Head of caudate nucleus (tissue), 42 donors: ENCODE data around the gene DOK3.
"Not testable (repeated sequence)": the region's sequence is repeated elsewhere in the genome, so short reads cannot be mapped to it uniquely, and the experiment has no call there.

Source experiments
- DNase-seq, 42 donors: peaks; one replicate each; pipeline versions ENCODE4 v3.0.0 to v3.0.0-alpha.2; 2020 to 2021; ENCODE audit warnings: mixed read lengths in 7 of 42
- intact Hi-C: fragments of 100-400 bp; cut with DNase I; formaldehyde crosslinking; loops from one replicate; pipeline ENCODE4 v1.15.0; 2022

DOK3 gene

GRCh38 chr5:177537389-177538361, 28.0 kb upstream of the DOK3 start:
- DNase-seq, result no peak
- intact Hi-C loops, result no loop called here

DNA sequence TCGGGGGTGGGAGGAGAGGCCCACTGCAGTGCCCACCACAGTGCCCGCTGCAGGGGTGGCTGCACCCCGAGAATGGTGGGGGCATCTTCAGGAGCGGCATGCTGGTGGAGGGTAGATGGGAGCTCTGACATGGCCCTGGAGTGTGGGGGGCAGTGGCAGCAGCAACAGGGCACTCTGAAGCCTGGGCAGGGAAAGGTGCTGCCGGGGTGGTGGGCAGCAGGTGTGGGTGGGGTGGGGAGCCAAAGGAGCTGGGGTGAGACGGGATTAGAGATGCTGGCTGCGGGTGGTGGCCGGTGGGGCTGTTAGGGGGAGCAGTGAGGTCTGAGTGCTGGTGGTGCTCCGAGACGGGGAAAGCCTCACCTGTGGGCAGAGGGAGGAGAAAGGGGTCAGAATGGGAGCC, 26.8 kb upstream of the DOK3 start:
- no peak for DNase-seq
- intact Hi-C loops, result no loop called here

DNA sequence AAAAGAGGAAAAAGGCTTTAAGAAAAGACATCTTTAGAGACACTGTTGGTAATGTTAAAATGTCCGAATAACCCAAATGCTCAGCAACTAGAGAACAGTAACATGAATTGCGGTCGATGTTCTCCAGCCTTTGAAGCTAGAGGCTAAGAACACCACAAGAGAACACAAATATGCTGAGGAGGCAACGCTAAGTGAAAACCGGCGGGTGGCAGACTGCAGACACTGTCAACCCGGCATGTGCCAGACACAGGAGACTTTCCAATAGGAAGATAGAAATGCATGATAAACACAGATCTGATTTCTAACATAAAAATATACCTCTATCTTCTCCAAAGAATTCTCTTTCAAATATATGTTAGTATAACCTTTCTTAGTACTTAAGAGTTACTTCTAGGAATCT, 25.5 kb upstream of the DOK3 start:
- no peak for DNase-seq

GRCh38 chr5:177534433-177534832, 24.8 kb upstream of the DOK3 start:
- DNase-seq, intact Hi-C loops: not testable (repeated sequence)

More for the DNA sequence above, 25.5 kb upstream of the DOK3 start:
- intact Hi-C loops, result no loop called here

- intact Hi-C loops, result no loop called here
- DNase-seq, result no peak
Measured at GRCh38 chr5:177531209-177531940, 21.7 kb upstream of the DOK3 start.

DNA sequence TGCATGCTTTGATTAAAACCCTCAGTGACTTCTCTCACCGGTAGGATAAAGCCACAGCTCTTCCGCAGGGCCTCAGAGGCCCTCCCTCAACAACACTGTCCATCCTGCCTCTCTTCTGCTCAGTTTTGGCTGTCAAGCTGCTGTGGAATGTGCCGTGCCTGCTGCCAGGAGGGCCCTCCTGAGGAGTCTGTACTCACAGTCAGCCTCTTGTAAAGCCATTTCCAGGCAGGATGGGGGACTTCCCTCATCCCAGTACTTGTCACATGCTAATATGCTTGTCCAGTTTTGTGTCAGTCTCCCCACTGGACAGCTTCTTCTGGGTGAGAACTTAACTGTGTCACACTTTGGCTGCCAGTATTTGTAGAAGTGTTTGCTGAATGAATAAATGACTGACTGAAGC, 21.0 kb upstream of the DOK3 start:
- DNase-seq, result no peak
- intact Hi-C loops, result no loop called here

- no peak for DNase-seq
- intact Hi-C loops, result no loop called here
Measured at GRCh38 chr5:177529247-177530203, 19.9 kb upstream of the DOK3 start.

- DNase-seq, result no peak
- intact Hi-C loops, result no loop called here
Measured at GRCh38 chr5:177528631-177529030, 19.0 kb upstream of the DOK3 start.

- intact Hi-C loops, result no loop called here
- DNase-seq, result no peak
Measured at GRCh38 chr5:177527595-177527994, 18.0 kb upstream of the DOK3 start.

- DNase-seq, result peak in 28 of 42 donors; percentile 25 to 83 (median 47)
- intact Hi-C loops, result no loop called here
Measured at GRCh38 chr5:177526791-177527190, 17.2 kb upstream of the DOK3 start.

DNA sequence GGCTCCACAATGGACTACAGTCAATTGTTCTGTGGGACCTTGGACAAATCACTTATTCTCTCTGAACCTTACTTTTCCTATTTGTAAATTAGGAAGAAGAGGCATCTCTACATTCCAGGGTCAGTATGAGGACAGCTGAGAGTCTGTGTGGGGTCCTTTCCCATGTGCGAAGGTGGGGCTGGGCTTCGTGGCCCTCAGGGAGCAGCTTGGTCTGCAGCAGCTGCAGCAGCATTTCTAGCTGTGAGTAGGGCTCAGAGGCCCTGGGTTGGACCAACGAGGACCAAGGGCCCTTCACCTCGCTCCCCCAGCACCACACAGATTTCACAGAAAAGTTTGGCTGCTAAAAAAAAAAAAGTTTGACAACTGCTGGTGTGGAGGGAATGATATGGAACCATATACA, 16.6 kb upstream of the DOK3 start:
- DNase-seq, result no peak
- intact Hi-C loops, result no loop called here

- intact Hi-C loops, result no loop called here
- peak in 5 of 42 donors; percentile 25 to 44 (median 33) for DNase-seq
Measured at GRCh38 chr5:177524941-177525655, 15.5 kb upstream of the DOK3 start.

DNA sequence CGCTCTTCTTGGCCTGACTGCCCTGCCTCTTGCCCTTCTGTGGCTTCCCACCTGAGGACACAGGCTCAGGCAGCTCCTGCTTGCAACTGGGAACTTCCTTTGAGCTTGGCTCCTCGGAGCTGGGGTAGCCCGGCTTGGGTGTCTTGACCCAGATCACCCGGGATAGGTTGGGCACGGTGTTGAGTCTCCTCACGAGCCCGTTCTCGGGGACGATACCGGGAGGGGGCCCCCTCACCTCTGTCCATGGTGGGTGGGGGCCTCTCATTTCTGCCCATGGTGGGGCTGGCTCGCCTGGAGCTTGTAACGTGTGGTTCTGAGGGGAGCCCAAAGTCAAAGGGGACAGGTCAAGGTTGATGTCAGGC, 14.9 kb upstream of the DOK3 start:
- intact Hi-C loops, result no loop called here
- DNase-seq, result no peak

DNA sequence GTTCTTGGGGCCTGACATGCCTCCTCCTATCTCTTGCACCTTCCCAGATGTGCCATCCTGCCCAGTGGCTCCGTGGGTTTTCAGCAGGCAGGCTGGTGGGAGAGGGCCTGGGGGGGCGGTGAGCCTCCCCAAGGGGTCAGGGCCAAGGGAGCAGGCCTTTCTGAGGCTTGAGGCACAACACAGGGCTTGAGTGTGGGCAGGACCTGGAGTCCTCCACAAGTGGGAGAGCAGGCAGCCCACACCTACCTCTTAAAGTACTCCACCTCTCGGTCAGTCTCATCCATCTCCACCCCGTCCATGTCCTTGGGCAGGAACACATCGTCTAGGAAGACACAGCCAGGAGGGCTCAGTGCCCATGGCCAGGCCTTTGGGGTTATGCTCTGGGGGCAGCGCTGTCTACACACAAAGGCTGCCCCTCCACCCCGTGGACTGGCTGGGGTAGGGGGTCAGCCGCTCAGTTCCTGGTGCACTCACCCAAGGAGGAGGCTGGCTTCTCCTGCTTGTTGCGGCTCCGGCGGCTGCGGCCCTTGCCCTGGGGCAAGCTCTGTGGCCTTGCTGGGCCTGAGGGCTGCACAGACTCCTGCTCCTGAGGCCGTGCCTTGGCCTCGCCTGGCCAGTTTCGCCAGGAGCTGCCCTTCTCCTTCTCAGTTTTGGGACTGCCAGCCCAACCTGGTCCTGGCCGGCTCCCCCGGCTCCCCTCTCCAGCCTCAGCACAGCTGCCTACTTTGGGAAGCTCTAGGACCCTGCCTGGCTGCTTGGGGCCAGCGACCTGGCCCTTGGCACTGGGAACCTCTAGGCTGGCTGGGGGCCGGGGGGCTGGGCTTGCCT, 14.3 kb upstream of the DOK3 start:
- intact Hi-C loops, result no loop called here
- DNase-seq, result no peak

GRCh38 chr5:177520916-177521513, 11.4 kb upstream of the DOK3 start:
- peak in 1 of 42 donors; percentile 34 for DNase-seq
- intact Hi-C loops, result no loop called here

DNA sequence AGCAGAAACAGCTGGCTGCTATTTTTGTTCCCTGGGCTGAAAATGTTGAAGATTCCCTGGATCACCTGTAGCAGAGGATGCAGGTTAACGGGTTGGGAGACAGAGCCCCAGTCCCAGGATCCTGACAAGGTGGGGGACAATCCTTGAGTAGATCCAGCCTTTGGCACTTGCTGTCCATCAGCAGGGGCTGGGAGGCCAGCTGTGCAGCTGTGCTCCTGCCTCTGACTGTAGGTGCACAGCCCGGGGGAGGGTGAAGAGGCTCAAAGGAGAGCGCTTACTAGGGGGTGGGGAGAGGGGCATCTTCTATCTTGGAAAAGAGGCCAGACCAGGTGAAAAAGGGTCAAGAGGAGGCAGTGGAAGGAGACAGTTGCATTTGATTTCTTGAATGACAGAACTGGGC, 10.6 kb upstream of the DOK3 start:
- DNase-seq, result no peak
- intact Hi-C loops, result no loop called here
